Calu3 (cell line): ENCODE results near the gene BTG1. TPM values are rescaled to one million over a fixed set of nuclear protein-coding genes. Genes with fewer than 3 reads are reported as not detected.
A peak's percentile ranks its signal among the peaks of the same experiment; 100 is the strongest.

ENCODE experiments used
- BruUV-seq: library from RNA; stranded (reverse); fragments of 400-500 nt; replicated peaks from 2 replicates; lab custom pipeline; 2021; lab: Mats Ljungman, UMichigan
- CTCF ChIA-PET: fragments of 300-600 bp; sonication (Branson Sonifier 250); formaldehyde crosslinking; loops from one replicate; lab custom pipeline; 2022; ENCODE audit warnings: antibody characterized with exemption; lab: Charles Lee
- DNase-seq: peaks from one replicate; pipeline ENCODE4 v3.0.0; 2022
- H3K27ac Mint-ChIP-seq: one replicate; pipeline ENCODE4 v1.8.0; 2022; ENCODE audit warnings: mixed read lengths; ENCODE audit not compliant: unreplicated experiment
- H3K27me3 Mint-ChIP-seq: one replicate; pipeline ENCODE4 v1.8.0; 2022; ENCODE audit warnings: mixed read lengths; ENCODE audit not compliant: unreplicated experiment
- H3K36me3 Mint-ChIP-seq: one replicate; pipeline ENCODE4 v1.8.0; 2022; ENCODE audit warnings: mild to moderate bottlenecking, moderate library complexity, mixed read lengths; ENCODE audit not compliant: insufficient read depth, unreplicated experiment
- H3K4me1 Mint-ChIP-seq: one replicate; pipeline ENCODE4 v1.8.0; 2022; ENCODE audit warnings: mild to moderate bottlenecking, low read depth, mixed read lengths; ENCODE audit not compliant: unreplicated experiment
- H3K4me3 Mint-ChIP-seq: one replicate; pipeline ENCODE4 v1.8.0; 2022; ENCODE audit warnings: mild to moderate bottlenecking, low read depth, moderate library complexity, mixed read lengths; ENCODE audit not compliant: unreplicated experiment
- H3K9me3 Mint-ChIP-seq: one replicate; pipeline ENCODE4 v1.8.0; 2022; ENCODE audit warnings: low read depth, mixed read lengths; ENCODE audit not compliant: unreplicated experiment
- CTCF ChIP-seq: fragments of 200-600 bp; IDR thresholded peaks from one replicate; pipeline ENCODE4 v1.8.0; 2022; ENCODE audit warnings: antibody characterized with exemption; ENCODE audit not compliant: unreplicated experiment
- intact Hi-C: fragments of 100-400 bp; cut with micrococcal nuclease; formaldehyde crosslinking; loops from one replicate; pipeline ENCODE4 v1.10.0; 2022; ENCODE audit not compliant: unreplicated experiment
- total RNA-seq: library from RNA; stranded (reverse); gene quantifications from 2 replicates; pipeline ENCODE4 v1.2.3, GENCODE V29; 2022

BTG1 gene
- total RNA-seq, 1 experiment from 2014 or later, result 131 TPM

DNA sequence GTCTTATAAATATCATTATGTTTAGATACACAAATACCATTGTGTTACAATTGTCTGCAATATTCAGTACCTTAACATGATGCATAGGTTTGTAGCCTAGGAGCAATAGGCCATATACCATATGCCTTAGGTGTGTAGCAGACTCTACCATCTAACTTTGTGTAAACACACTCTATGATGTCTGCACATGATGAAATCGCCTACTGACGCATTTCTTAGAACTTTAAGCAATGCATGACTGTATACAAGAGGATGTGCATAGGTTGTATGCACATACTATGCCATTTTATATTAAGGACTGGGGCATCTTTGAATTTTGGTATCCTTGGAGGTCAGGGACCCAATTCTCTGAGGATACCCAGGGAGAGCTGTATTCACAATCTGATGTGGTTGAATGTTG, 10.1 kb upstream of the BTG1 start:
- no TSS peak for BruUV-seq
- no peaks in the 10 kb centered on the region for H3K9me3 Mint-ChIP-seq
- intact Hi-C loops, result no loop called here
- H3K27me3 Mint-ChIP-seq, result no peaks in the 10 kb centered on the region
- CTCF ChIA-PET, result no interaction called here
- TF ChIP-seq CTCF, result no peak
- no peak for DNase-seq
- no peak overlapping the region for H3K4me3 Mint-ChIP-seq
- H3K36me3 Mint-ChIP-seq, result no peaks in the 10 kb centered on the region
- no peak overlapping the region for H3K27ac Mint-ChIP-seq
- H3K4me1 Mint-ChIP-seq, result peaks cover 22% of the 10 kb centered on the region

- intact Hi-C loops, result no loop called here
- TF ChIP-seq CTCF, result no peak
- DNase-seq, result no peak
- no peak overlapping the region for H3K4me3 Mint-ChIP-seq
- H3K36me3 Mint-ChIP-seq, result peaks cover 8% of the 10 kb centered on the region
- no peak overlapping the region for H3K27ac Mint-ChIP-seq
- H3K4me1 Mint-ChIP-seq, result peaks cover 9% of the 10 kb centered on the region
- no TSS peak for BruUV-seq
- H3K9me3 Mint-ChIP-seq, result no peaks in the 10 kb centered on the region
- CTCF ChIA-PET, result no interaction called here
- H3K27me3 Mint-ChIP-seq, result no peaks in the 10 kb centered on the region
Observed at GRCh38 chr12:92151916-92152315, 6.3 kb upstream of the BTG1 start.

DNA sequence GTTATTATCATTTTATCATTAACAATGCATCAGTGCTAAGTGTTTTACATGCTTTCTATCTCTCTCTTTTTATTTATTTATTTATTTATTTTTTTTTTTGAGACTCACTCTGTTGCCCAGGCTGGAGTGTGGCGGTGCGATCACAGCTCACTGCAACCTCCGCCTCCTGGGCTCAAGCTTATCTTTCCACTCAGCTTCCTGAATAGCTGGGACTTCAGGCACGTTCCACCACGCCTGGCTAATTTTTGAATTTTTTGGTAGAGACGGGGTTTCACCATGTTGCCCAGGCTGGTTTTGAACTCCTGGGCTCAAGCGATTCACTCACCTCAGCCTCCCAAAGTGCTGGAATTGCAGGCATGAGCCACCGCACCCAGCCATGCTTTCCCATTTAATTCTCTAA, 3.9 kb upstream of the BTG1 start:
- Mint-ChIP-seq H3K9me3 (peaks cover 2% of the 10 kb centered on the region), H3K4me3 (no peak overlapping the region), H3K36me3 (peaks cover 32% of the 10 kb centered on the region), H3K4me1 (peaks cover 17% of the 10 kb centered on the region), H3K27me3 (peaks cover 10% of the 10 kb centered on the region), H3K27ac (no peak overlapping the region)
- intact Hi-C loops, result loop anchor here (5.0 to 10.0 kb wide), 2 partner anchors 215 to 273 kb away; no protein-coding TSS in a partner anchor
- DNase-seq, result no peak
- BruUV-seq, result no TSS peak
- CTCF ChIA-PET, result no interaction called here
- no peak for TF ChIP-seq CTCF

- peak overlapping the region; percentile 99 for H3K27ac Mint-ChIP-seq
- peaks cover 2% of the 10 kb centered on the region for H3K9me3 Mint-ChIP-seq
- no TSS peak for BruUV-seq
- H3K4me3 Mint-ChIP-seq, result peak overlapping the region; percentile 87
- intact Hi-C loops, result loop anchor here (1.0 to 10.0 kb wide), 4 partner anchors 61 to 359 kb away; no protein-coding TSS in a partner anchor
- peaks cover 17% of the 10 kb centered on the region for H3K4me1 Mint-ChIP-seq
- CTCF ChIA-PET, result interaction anchor here (0.7 kb wide), 3 partner anchors 130 to 766 kb away, joined by 3 to 4 read pairs (median 3); no protein-coding TSS in a partner anchor
- DNase-seq, result no peak
- peaks cover 53% of the 10 kb centered on the region for H3K36me3 Mint-ChIP-seq
- peaks cover 10% of the 10 kb centered on the region for H3K27me3 Mint-ChIP-seq
- no peak for TF ChIP-seq CTCF
Observed at GRCh38 chr12:92147491-92147890, 1.8 kb upstream of the BTG1 start.
